Suprapubic skin (tissue), 2 donors: ENCODE measurements around the gene FOXN1.

Experiments
- EP300 ChIP-seq: sonication (generic); formaldehyde crosslinking; IDR thresholded peaks from one replicate; pipeline ENCODE4 v1.6.1; 2017; ENCODE audit warnings: antibody characterized with exemption
- POLR2A ChIP-seq, 2 donors: fragments of 450-650 bp; IDR thresholded peaks; one replicate each; pipeline ENCODE4 v1.6.1; 2017; ENCODE audit warnings: antibody characterized with exemption in 2 of 2, mild to moderate bottlenecking in 2 of 2, moderate library complexity in 2 of 2

- no peak for TF ChIP-seq POLR2A (IDR thresholded peaks at IDR 0.05)
- no peak for TF ChIP-seq EP300
Measured at GRCh38 chr17:28518132-28518531, 12.0 kb downstream of the FOXN1 start.
